Epithelial cell of esophagus (primary cell): Measurements from ENCODE around the gene ITGAD.
A peak's percentile ranks its signal among the peaks of the same experiment; 100 is the strongest.

Experiments used
- DNase-seq: peaks from one replicate; pipeline ENCODE4 v3.0.0; 2010; ENCODE audit warnings: low read depth
- H3K4me3 ChIP-seq: 2 replicates; pipeline ENCODE4 v1.5.1; 2011; ENCODE audit warnings: mild to moderate bottlenecking, low read length, control low read depth
- CTCF ChIP-seq: IDR thresholded peaks from 2 replicates; pipeline ENCODE4 v1.5.1; 2011; ENCODE audit warnings: low read depth, mild to moderate bottlenecking, low read length, control low read depth, inconsistent platforms; ENCODE audit not compliant: insufficient read depth; ENCODE audit errors: missing control alignments

Gene ITGAD

GRCh38 chr16:31376705-31377104, 16.4 kb upstream of the ITGAD start:
- H3K4me3 ChIP-seq: no peak overlapping the region
- TF ChIP-seq CTCF: no peak
- DNase-seq: no peak

- H3K4me3 ChIP-seq: no peak overlapping the region
- TF ChIP-seq CTCF: no peak
- no peak for DNase-seq
These were observed 15.8 kb upstream of the ITGAD start for GRCh38 chr16:31377210-31377903.

- no peak for TF ChIP-seq CTCF
- no peak overlapping the region for H3K4me3 ChIP-seq
- no peak for DNase-seq
These were observed 12.9 kb upstream of the ITGAD start for GRCh38 chr16:31380201-31380600.

GRCh38 chr16:31382485-31383161, 10.5 kb upstream of the ITGAD start:
- H3K4me3 ChIP-seq: no peak overlapping the region
- TF ChIP-seq CTCF: peak; percentile 62
- DNase-seq: peak; percentile 46

- TF ChIP-seq CTCF: no peak
- no peak overlapping the region for H3K4me3 ChIP-seq
- no peak for DNase-seq
These were observed 7.5 kb upstream of the ITGAD start for GRCh38 chr16:31385680-31386079.

- peak; percentile 77 for DNase-seq
- no peak overlapping the region for H3K4me3 ChIP-seq
- TF ChIP-seq CTCF: no peak
These were observed 6.8 kb upstream of the ITGAD start for GRCh38 chr16:31386157-31386984.
